Left lung (tissue), 14 donors: Measurements from ENCODE around the gene OSBPL2. TPM values are rescaled to one million over a fixed set of nuclear protein-coding genes. Genes with fewer than 3 reads are reported as not detected.

Experiments
- ATAC-seq: fragments of 200-7000 bp; cut with Tn5 transposase; one replicate; pipeline ENCODE4 v1.9.1; 2020; ENCODE audit warnings: moderate library complexity
- DNase-seq, 4 donors: peaks; one replicate each; pipeline ENCODE4 v3.0.0-alpha.2; 2013 to 2020
- H3K27ac ChIP-seq, 2 donors: fragments of 200-600 bp; sonication (generic) in 1 of 2; one replicate each; pipeline versions ENCODE4 v1.5.0 to v1.8.0; 2020 to 2021
- H3K27me3 ChIP-seq, 2 donors: fragments of 200-600 bp; sonication (generic) in 1 of 2; one replicate each; pipeline versions ENCODE4 v1.5.0 to v1.8.0; 2020 to 2021
- H3K36me3 ChIP-seq, 2 donors: fragments of 200-600 bp; sonication (generic) in 1 of 2; one replicate each; pipeline versions ENCODE4 v1.5.0 to v1.8.0; 2020 to 2021
- H3K4me1 ChIP-seq, 2 donors: fragments of 200-600 bp; one replicate each; pipeline ENCODE4 v1.8.0; 2021
- H3K4me3 ChIP-seq, 2 donors: fragments of 200-600 bp; sonication (generic) in 1 of 2; one replicate each; pipeline versions ENCODE4 v1.5.0 to v1.8.0; 2020 to 2021; ENCODE audit warnings: mild to moderate bottlenecking in 1 of 2
- H3K9me3 ChIP-seq, 2 donors: fragments of 200-600 bp; sonication (generic) in 1 of 2; one replicate each; pipeline versions ENCODE4 v1.5.0 to v1.8.0; 2020 to 2021
- CTCF ChIP-seq, 2 donors: fragments of 200-600 bp; sonication (generic) in 1 of 2; IDR thresholded peaks; one replicate each; pipeline versions ENCODE4 v1.5.0 to v1.8.0; 2021; ENCODE audit warnings: antibody characterized with exemption in 2 of 2
- intact Hi-C, 2 donors: fragments of 100-400 bp; cut with DNase I; formaldehyde crosslinking; loops; one replicate each; pipeline versions ENCODE4 v1.11.2 to v1.14.2; 2022
- long read RNA-seq, 12 donors: library from polyadenylated mRNA in 2 of 12; unstranded in 2 of 12; transcript quantifications; one replicate each; pipeline ENCODE4 v2.0.0 and lab custom pipeline, GENCODE V29; 2019 to 2026
- polyA plus RNA-seq, 6 donors: library from polyadenylated mRNA; unstranded; fragments of 120-200 nt; gene quantifications; one replicate each; pipeline ENCODE4 v1.2.1, GENCODE V29; 2013; ENCODE audit not compliant: insufficient read length in 6 of 6
- total RNA-seq, 2 donors: library from RNA; stranded (reverse); fragmentation: NEBNext Ultra II Directional; extraction: Animal tissue kit (Norgen Biotek cat#: 25700); gene quantifications; one replicate each; pipeline ENCODE4 v1.2.1, GENCODE V29; 2021
- donor health status: DM: no; HTN: yes; CAD: no.
- donor health status: DM: no; HTN: no; CAD: no.

Gene OSBPL2
- total RNA-seq = 10 to 100 TPM; 40.1 to 47.3 TPM
- polyA plus RNA-seq = 10 to 100 TPM; 25.6 to 38.0 (median 31.6) TPM
- long read RNA-seq, donor 1, full-length matches to known transcripts = 5 of 17 reads
- long read RNA-seq, donor 1, partial matches to known transcripts = 12 of 17 reads
- long read RNA-seq, donor 1, other reads (novel, unspliced or antisense) = 0 of 17 reads
- long read RNA-seq, donor 2, full-length matches to known transcripts = 2 of 2 reads
- long read RNA-seq, donor 2, partial matches to known transcripts = 0 of 2 reads
- long read RNA-seq, donor 2, other reads (novel, unspliced or antisense) = 0 of 2 reads
- long read RNA-seq, donor 3, full-length matches to known transcripts = 3 of 3 reads
- long read RNA-seq, donor 3, partial matches to known transcripts = 0 of 3 reads
- long read RNA-seq, donor 3, other reads (novel, unspliced or antisense) = 0 of 3 reads
- long read RNA-seq, donor 4, full-length matches to known transcripts = 2 of 11 reads
- long read RNA-seq, donor 4, partial matches to known transcripts = 9 of 11 reads
- long read RNA-seq, donor 4, other reads (novel, unspliced or antisense) = 0 of 11 reads
- long read RNA-seq, donor 5, partial matches to known transcripts = 8 of 8 reads
- long read RNA-seq, donor 5, other reads (novel, unspliced or antisense) = 0 of 8 reads
- long read RNA-seq, donor 6, full-length matches to known transcripts = 5 of 5 reads
- long read RNA-seq, donor 6, partial matches to known transcripts = 0 of 5 reads
- long read RNA-seq, donor 6, other reads (novel, unspliced or antisense) = 0 of 5 reads
- long read RNA-seq, donor 7, full-length matches to known transcripts = 7 of 7 reads
- long read RNA-seq, donor 7, partial matches to known transcripts = 0 of 7 reads
- long read RNA-seq, donor 7, other reads (novel, unspliced or antisense) = 0 of 7 reads
- long read RNA-seq, donor 8, full-length matches to known transcripts = 2 of 15 reads
- long read RNA-seq, donor 8, partial matches to known transcripts = 13 of 15 reads
- long read RNA-seq, donor 8, other reads (novel, unspliced or antisense) = 0 of 15 reads
- long read RNA-seq, donor 9 = 0 reads
- long read RNA-seq, donor 10, full-length matches to known transcripts = 1 of 2 reads
- long read RNA-seq, donor 10, partial matches to known transcripts = 1 of 2 reads
- long read RNA-seq, donor 10, other reads (novel, unspliced or antisense) = 0 of 2 reads
- long read RNA-seq, donor 11, full-length matches to known transcripts = 8 of 8 reads
- long read RNA-seq, donor 11, partial matches to known transcripts = 0 of 8 reads
- long read RNA-seq, donor 11, other reads (novel, unspliced or antisense) = 0 of 8 reads
- long read RNA-seq, donor 12, full-length matches to known transcripts = 3 of 3 reads
- long read RNA-seq, donor 12, partial matches to known transcripts = 0 of 3 reads
- long read RNA-seq, donor 12, other reads (novel, unspliced or antisense) = 0 of 3 reads

- ATAC-seq (peak; percentile 97), DNase-seq (peak; percentile 98 to 99 (median 98))
- H3K27ac ChIP-seq = peak within 1 kb of the TSS; percentile 65 to 88
- no peak for TF ChIP-seq CTCF (IDR thresholded peaks at IDR 0.05)
- no peaks in the 10 kb centered on the region for H3K9me3 ChIP-seq
- intact Hi-C loops = no loop called here
- H3K4me1 ChIP-seq = peaks cover 9 to 39% of the 10 kb centered on the region in 2 donors
- H3K36me3 ChIP-seq = peaks cover 0 to 6% of the 10 kb centered on the region in 2 donors
- peak within 1 kb of the TSS; percentile 68 to 71 for H3K4me3 ChIP-seq
- H3K27me3 ChIP-seq = peaks cover 0 to 10% of the 10 kb centered on the region in 2 donors
These were observed at the start of gene OSBPL2 for GRCh38 chr20:62237801-62238568. OSBPL2 (plus strand) TSS chr20:62238521; CDS start chr20:62256185, 17,664 bp downstream.

- ATAC-seq = no peak
- H3K4me3 ChIP-seq = no peak overlapping the region
- H3K27me3 ChIP-seq = no peaks in the 10 kb centered on the region
- H3K4me1 ChIP-seq = peaks cover 0 to 22% of the 10 kb centered on the region in 2 donors
- H3K9me3 ChIP-seq = no peaks in the 10 kb centered on the region
- intact Hi-C loops = no loop called here
- H3K27ac ChIP-seq = no peak overlapping the region
- peak in 1 of 4 donors; percentile 52 for DNase-seq
- TF ChIP-seq CTCF (IDR thresholded peaks at IDR 0.05) = no peak
- H3K36me3 ChIP-seq = peaks cover 0 to 62% of the 10 kb centered on the region in 2 donors
These were observed 47.5 kb upstream of the OSBPL2 start for GRCh38 chr20:62190639-62191411.

- peaks cover 0 to 12% of the 10 kb centered on the region in 2 donors for H3K4me1 ChIP-seq
- H3K9me3 ChIP-seq = no peaks in the 10 kb centered on the region
- peak in 1 of 4 donors; percentile 39 for DNase-seq
- ATAC-seq = no peak
- intact Hi-C loops = no loop called here
- H3K27me3 ChIP-seq = no peaks in the 10 kb centered on the region
- TF ChIP-seq CTCF (IDR thresholded peaks at IDR 0.05) = no peak
- no peak overlapping the region for H3K4me3 ChIP-seq
- peaks cover 0 to 74% of the 10 kb centered on the region in 2 donors for H3K36me3 ChIP-seq
- no peak overlapping the region for H3K27ac ChIP-seq
These were observed 46.4 kb upstream of the OSBPL2 start for GRCh38 chr20:62191781-62192559.
